SK-N-MC (cell line): ENCODE data around the gene FAM162B.

ENCODE experiments used
- EZH2 ChIP-seq: fragments of 200-600 bp; sonication (generic); IDR thresholded peaks from one replicate; pipeline ENCODE4 v1.6.1; 2017; ENCODE audit warnings: antibody characterized with exemption
- POLR2AphosphoS5 ChIP-seq: IDR thresholded peaks from 2 replicates; pipeline ENCODE4 v1.6.1; 2012; ENCODE audit warnings: mild to moderate bottlenecking, low read depth, low read length, borderline replicate concordance

GRCh38 chr6:116763906-116764628, 1.5 kb downstream of the FAM162B start:
- TF ChIP-seq POLR2AphosphoS5: no peak
- no peak for TF ChIP-seq EZH2
